OCI-M2 (cell line): ENCODE results near the gene ADAMTS10.
"Not testable (repeated sequence)": the region's sequence is repeated elsewhere in the genome, so short reads cannot be mapped to it uniquely, and the experiment has no call there.

Source experiments
- DNase-seq: peaks from one replicate; lab custom pipeline; 2025; ENCODE audit not compliant: unreplicated experiment; lab: John Stamatoyannopoulos, UW

The ADAMTS10 gene

GRCh38 chr19:8610041-8610935, at the start of gene ADAMTS10:
TSS of gene ADAMTS10 (minus strand) at chr19:8610715. CDS start at chr19:8605710, 5,005 bp downstream.
- DNase-seq = no peak

GRCh38 chr19:8659905-8660304, 49.4 kb upstream of the ADAMTS10 start:
- DNase-seq = no peak

- no peak for DNase-seq
These were observed 47.4 kb upstream of the ADAMTS10 start for GRCh38 chr19:8657869-8658268.

- no peak for DNase-seq
These were observed 44.8 kb upstream of the ADAMTS10 start for GRCh38 chr19:8655340-8655709.

GRCh38 chr19:8654591-8655339, 44.2 kb upstream of the ADAMTS10 start:
- no peak for DNase-seq

GRCh38 chr19:8648240-8648639, 37.7 kb upstream of the ADAMTS10 start:
- DNase-seq = no peak

GRCh38 chr19:8643860-8644653, 33.5 kb upstream of the ADAMTS10 start:
- DNase-seq = no peak

GRCh38 chr19:8642561-8642960, 32.0 kb upstream of the ADAMTS10 start:
- DNase-seq = no peak

- no peak for DNase-seq
These were observed 31.5 kb upstream of the ADAMTS10 start for GRCh38 chr19:8641908-8642547.

GRCh38 chr19:8641221-8641907, 30.8 kb upstream of the ADAMTS10 start:
- DNase-seq = no peak

GRCh38 chr19:8640402-8641004, 30.0 kb upstream of the ADAMTS10 start:
- DNase-seq = no peak

- no peak for DNase-seq
These were observed 29.4 kb upstream of the ADAMTS10 start for GRCh38 chr19:8639821-8640401.

GRCh38 chr19:8638078-8638619, 27.6 kb upstream of the ADAMTS10 start:
- no peak for DNase-seq

- DNase-seq = not testable (repeated sequence)
These were observed 26.6 kb upstream of the ADAMTS10 start for GRCh38 chr19:8637070-8637469.

- no peak for DNase-seq
These were observed 24.9 kb upstream of the ADAMTS10 start for GRCh38 chr19:8635422-8635821.

GRCh38 chr19:8631425-8631819, 20.9 kb upstream of the ADAMTS10 start:
- no peak for DNase-seq

GRCh38 chr19:8630796-8631424, 20.4 kb upstream of the ADAMTS10 start:
- no peak for DNase-seq

- DNase-seq = no peak
These were observed 19.6 kb upstream of the ADAMTS10 start, which contains the start of gene NFILZ for GRCh38 chr19:8629996-8630683. TSS of gene NFILZ (plus strand) at chr19:8630633. CDS start at chr19:8676766, 46,133 bp downstream.
